Measurements from ENCODE around the gene PRKAR1B. TPM values are rescaled to one million over a fixed set of nuclear protein-coding genes. Genes with fewer than 3 reads are reported as not detected.

Gene PRKAR1B
- total and polyA plus RNA-seq, 9 donors, result 14.3 to 49.0 (median 34.0) TPM

DNA sequence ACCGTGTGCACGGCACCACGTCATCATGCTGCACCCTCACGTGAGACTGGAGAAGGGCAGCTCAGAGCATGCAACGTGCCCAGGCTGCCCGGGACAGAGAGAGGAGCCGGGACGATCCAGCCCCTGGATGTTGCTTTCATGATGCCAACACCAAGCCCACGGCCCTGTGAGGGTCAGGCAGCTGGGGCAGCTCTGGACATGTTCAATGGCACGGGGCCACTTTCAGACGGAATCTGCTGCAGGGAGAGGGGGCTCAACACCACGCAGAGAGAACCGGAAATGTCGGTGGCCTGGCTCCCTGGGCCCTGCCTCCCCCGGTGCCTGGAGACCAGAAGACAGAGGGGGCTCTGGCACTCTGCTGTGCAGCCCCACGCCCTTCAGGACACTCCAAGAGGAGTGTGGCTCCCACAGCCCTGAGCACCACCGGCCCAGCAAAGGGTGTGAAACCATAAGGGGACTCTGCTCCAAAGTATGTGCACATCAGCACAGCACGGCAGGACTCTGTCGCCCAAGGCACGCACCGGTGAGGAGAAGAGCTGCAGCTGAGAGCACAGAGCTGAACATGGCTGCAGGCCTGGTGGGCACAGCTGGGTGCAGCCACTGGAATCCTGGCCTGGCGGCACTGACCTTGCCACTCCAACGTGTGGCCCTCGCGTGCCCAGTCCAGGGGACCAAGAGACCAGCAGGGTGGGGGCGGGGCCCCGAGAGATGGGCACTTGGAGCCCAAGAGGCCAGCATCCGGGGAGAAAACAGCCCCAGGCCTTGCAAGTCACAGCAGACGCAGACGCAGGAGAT, 137.1 kb downstream of the PRKAR1B start:
- peaks cover 3% of the 10 kb centered on the region for H3K4me1 ChIP-seq (ENCODE audit: insufficient read depth)
- WGBS, 3 donors, result 81 to 93% (median 86%) methylated on average over 27 to 30 of the region's 30 CpGs
- TF ChIP-seq POLR2A (IDR thresholded peaks at IDR 0.05) (no peak), EP300 (IDR thresholded peaks at IDR 0.05) (no peak)
- TF ChIP-seq, protein P1, sequence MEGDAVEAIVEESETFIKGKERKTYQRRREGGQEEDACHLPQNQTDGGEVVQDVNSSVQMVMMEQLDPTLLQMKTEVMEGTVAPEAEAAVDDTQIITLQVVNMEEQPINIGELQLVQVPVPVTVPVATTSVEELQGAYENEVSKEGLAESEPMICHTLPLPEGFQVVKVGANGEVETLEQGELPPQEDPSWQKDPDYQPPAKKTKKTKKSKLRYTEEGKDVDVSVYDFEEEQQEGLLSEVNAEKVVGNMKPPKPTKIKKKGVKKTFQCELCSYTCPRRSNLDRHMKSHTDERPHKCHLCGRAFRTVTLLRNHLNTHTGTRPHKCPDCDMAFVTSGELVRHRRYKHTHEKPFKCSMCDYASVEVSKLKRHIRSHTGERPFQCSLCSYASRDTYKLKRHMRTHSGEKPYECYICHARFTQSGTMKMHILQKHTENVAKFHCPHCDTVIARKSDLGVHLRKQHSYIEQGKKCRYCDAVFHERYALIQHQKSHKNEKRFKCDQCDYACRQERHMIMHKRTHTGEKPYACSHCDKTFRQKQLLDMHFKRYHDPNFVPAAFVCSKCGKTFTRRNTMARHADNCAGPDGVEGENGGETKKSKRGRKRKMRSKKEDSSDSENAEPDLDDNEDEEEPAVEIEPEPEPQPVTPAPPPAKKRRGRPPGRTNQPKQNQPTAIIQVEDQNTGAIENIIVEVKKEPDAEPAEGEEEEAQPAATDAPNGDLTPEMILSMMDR (IDR thresholded peaks at IDR 0.05), result no peak
- no peak overlapping the region for H3K4me3 ChIP-seq
- DNase-seq, result no peak
- no peaks in the 10 kb centered on the region for H3K27me3 ChIP-seq
- intact Hi-C loops (cut with DNase I), result no loop called here
- H3K27ac ChIP-seq, result no peak overlapping the region
- H3K36me3 ChIP-seq, result no peaks in the 10 kb centered on the region
- no peaks in the 10 kb centered on the region for H3K9me3 ChIP-seq

DNA sequence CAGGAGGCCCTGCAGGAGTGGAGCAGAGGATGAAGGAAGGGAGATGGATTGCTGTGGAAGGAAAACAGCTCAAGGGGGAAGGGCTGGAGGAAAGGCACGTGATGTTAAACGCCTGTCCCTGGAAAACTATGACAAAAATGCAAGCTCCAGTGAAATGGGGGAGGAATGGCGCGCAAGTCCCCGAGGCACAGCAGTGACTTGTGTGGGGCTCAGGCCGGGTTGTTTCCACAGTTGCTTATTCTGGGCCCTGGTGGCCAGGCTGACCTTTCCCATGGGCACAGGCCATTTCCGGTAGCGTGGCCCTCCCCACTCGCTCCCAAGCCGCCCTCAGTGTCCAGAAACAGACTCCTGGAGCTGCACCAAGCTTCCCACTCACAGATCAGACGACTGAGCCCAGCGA, 139.3 kb downstream of the PRKAR1B start:
- H3K27ac ChIP-seq, result no peak overlapping the region
- no peaks in the 10 kb centered on the region for H3K27me3 ChIP-seq
- no peaks in the 10 kb centered on the region for H3K9me3 ChIP-seq
- no peak for TF ChIP-seq EP300 (IDR thresholded peaks at IDR 0.05)
- no peak for TF ChIP-seq POLR2A (IDR thresholded peaks at IDR 0.05)
- TF ChIP-seq, protein P1 (IDR thresholded peaks at IDR 0.05), result no peak
- H3K4me1 ChIP-seq (ENCODE audit: insufficient read depth), result peaks cover 3% of the 10 kb centered on the region
- intact Hi-C loops (cut with DNase I), result no loop called here
- DNase-seq, result no peak
- 58 to 68% (median 68%) methylated on average over 12 of the region's 12 CpGs for WGBS, 3 donors
- H3K36me3 ChIP-seq, result no peaks in the 10 kb centered on the region
- no peak overlapping the region for H3K4me3 ChIP-seq

DNA sequence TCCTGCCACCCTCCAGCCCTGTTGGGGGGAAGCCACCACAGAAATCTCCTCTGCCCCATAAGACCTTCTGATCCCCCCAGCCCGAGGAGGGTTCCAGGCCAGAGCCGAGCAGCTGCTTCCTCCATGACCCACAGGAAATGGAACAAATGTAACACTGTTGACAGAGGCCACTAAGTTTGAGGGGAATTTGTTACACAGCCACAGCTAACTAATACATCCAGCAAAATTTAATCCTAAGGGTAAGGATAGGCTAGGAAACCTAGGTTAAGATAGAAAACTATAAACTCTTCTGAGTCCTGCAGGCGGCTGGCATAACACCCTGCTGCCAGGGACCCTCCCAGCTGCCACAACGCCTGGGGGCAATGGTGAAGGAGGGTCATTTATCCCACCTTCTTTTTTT, 140.6 kb downstream of the PRKAR1B start:
- intact Hi-C loops (cut with DNase I), result no loop called here
- TF ChIP-seq POLR2A (IDR thresholded peaks at IDR 0.05) (no peak), EP300 (IDR thresholded peaks at IDR 0.05) (no peak)
- TF ChIP-seq, protein P1 (IDR thresholded peaks at IDR 0.05), result no peak
- WGBS, 3 donors, result 98 to 99% (median 99%) methylated on average over 4 of the region's 4 CpGs

DNA sequence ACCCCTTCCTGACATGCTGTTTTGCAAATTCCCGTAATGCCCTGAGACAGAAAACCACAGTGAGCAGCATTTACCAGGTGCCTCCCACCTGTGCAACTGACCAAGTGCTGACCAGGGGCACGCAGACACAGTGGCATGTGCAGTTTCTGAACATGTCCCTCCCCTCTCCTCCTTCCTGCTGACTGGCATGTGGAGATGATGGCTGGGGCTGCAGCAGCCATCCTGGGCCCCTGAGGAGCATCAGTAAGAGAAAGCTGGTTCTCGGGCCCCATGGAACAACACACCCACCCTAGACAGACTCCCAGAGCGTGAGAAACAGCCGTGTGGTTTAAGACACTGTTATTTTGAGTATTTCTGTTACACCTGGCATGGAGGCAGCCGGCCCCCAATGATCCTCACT, 141.2 kb downstream of the PRKAR1B start:
- no peak for TF ChIP-seq EP300 (IDR thresholded peaks at IDR 0.05)
- TF ChIP-seq POLR2A (IDR thresholded peaks at IDR 0.05), result no peak
- TF ChIP-seq, protein P1 (IDR thresholded peaks at IDR 0.05), result no peak
- no peak overlapping the region for H3K4me3 ChIP-seq
- H3K27me3 ChIP-seq, result no peaks in the 10 kb centered on the region
- intact Hi-C loops (cut with DNase I), result no loop called here
- WGBS, 3 donors, result 81 to 96% (median 90%) methylated on average over 6 of the region's 6 CpGs
- H3K9me3 ChIP-seq, result no peaks in the 10 kb centered on the region
- no peaks in the 10 kb centered on the region for H3K36me3 ChIP-seq
- H3K27ac ChIP-seq, result no peak overlapping the region
- peaks cover 3% of the 10 kb centered on the region for H3K4me1 ChIP-seq (ENCODE audit: insufficient read depth)
- no peak for DNase-seq

More for the DNA sequence above, 140.6 kb downstream of the PRKAR1B start:
- H3K4me1 ChIP-seq (ENCODE audit: insufficient read depth), result peaks cover 3% of the 10 kb centered on the region
- no peaks in the 10 kb centered on the region for H3K9me3 ChIP-seq
- H3K27ac ChIP-seq, result no peak overlapping the region
- no peaks in the 10 kb centered on the region for H3K27me3 ChIP-seq
- DNase-seq, result no peak
- H3K36me3 ChIP-seq, result no peaks in the 10 kb centered on the region
- no peak overlapping the region for H3K4me3 ChIP-seq
